Tibial nerve (tissue), 4 donors: Measurements from ENCODE around the gene UBA1.
"Not testable (repeated sequence)": the region's sequence is repeated elsewhere in the genome, so short reads cannot be mapped to it uniquely, and the experiment has no call there.

ENCODE experiments used
- CTCF ChIP-seq, 5 experiments: fragments of 200-600 bp in 3 of 5; fragments of 450-650 bp in 2 of 5; sonication (generic) in 3 of 5; IDR thresholded peaks; one replicate each; pipeline ENCODE4 v1.5.1; 2016 to 2019; ENCODE audit warnings: antibody characterized with exemption in 5 of 5, mild to moderate bottlenecking in 3 of 5, moderate library complexity in 2 of 5
- EP300 ChIP-seq, 2 donors: sonication (generic); formaldehyde crosslinking; IDR thresholded peaks; one replicate each; pipeline ENCODE4 v1.6.1; 2017; ENCODE audit warnings: antibody characterized with exemption in 2 of 2, mild to moderate bottlenecking in 1 of 2
- POLR2A ChIP-seq, 2 donors: fragments of 450-650 bp; IDR thresholded peaks; one replicate each; pipeline ENCODE4 v1.6.1; 2017; ENCODE audit warnings: antibody characterized with exemption in 2 of 2, mild to moderate bottlenecking in 2 of 2, moderate library complexity in 2 of 2

GRCh38 chrX:47257620-47258019, 64.0 kb downstream of the UBA1 start:
- not testable (repeated sequence) for TF ChIP-seq CTCF, POLR2A, EP300 (IDR thresholded peaks at IDR 0.05)
